SK-MEL-5 (cell line): ENCODE data around the gene VMP1. TPM values are rescaled to one million over a fixed set of nuclear protein-coding genes. Genes with fewer than 3 reads are reported as not detected.
"Not testable (repeated sequence)": the region's sequence is repeated elsewhere in the genome, so short reads cannot be mapped to it uniquely, and the experiment has no call there.

ENCODE experiments used
- DNase-seq: peaks from one replicate; pipeline ENCODE4 v3.0.0-alpha.2; 2016; ENCODE audit warnings: low read depth, low spot score
- in situ Hi-C: cut with HindIII; loops from 2 replicates; pipeline ENCODE4 v1.10.0; 2016; ENCODE audit warnings: low sequenced_read_pairs, high pct_unique_total_duplicates, low pct_unique_long_range_greater_than_20kb
- total RNA-seq: library from RNA; depleted of rRNA; stranded (reverse); fragments of >200 nt; shearing (Covaris generic); gene quantifications from 2 replicates; pipeline ENCODE4 v1.2.3, GENCODE V29; 2014

VMP1 gene
- total RNA-seq, 1 experiment from 2014 or later: 568 TPM

DNA sequence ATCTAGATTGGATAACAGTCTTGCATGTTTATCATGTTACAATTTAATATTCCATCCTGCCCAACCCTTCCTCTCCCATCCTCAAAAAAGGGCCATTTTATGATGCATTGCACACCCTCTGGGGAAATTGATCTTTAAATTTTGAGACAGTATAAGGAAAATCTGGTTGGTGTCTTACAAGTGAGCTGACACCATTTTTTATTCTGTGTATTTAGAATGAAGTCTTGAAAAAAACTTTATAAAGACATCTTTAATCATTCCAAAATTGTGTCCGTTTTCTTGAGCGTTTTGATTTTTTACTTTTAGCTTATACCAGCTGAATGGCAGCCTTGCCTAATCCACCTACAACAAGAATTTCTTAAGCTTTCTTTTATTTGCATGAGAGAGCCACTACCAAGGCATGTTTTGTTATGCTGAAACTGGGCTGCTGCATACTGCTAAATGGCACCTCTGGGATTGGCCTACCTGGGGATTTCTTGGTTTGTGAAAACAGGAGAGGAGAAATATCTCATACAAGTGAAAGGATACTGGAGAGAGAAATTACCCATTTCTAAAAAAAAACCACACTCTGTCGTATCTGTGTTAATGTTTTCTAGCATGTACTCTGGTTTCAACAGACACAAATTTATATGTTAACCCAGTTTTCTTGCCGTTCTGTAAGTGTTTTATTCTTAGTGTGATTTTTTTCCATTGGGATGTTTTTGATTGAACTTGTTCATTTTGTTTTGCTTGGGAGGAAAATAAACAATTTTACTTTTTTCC lies 133.1 kb downstream of the VMP1 start:
- peak; percentile 70 for DNase-seq
- in situ Hi-C loops: no loop called here

DNA sequence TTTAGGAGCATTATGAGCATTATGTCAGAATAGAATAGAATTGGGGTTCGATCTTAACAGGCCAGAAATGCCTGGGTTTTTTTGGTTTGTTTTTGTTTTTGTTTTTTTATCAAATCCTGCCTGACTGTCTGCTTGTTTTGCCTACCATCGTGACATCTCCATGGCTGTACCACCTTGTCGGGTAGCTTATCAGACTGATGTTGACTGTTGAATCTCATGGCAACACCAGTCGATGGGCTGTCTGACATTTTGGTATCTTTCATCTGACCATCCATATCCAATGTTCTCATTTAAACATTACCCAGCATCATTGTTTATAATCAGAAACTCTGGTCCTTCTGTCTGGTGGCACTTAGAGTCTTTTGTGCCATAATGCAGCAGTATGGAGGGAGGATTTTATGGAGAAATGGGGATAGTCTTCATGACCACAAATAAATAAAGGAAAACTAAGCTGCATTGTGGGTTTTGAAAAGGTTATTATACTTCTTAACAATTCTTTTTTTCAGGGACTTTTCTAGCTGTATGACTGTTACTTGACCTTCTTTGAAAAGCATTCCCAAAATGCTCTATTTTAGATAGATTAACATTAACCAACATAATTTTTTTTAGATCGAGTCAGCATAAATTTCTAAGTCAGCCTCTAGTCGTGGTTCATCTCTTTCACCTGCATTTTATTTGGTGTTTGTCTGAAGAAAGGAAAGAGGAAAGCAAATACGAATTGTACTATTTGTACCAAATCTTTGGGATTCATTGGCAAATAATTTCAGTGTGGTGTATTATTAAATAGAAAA lies 133.8 kb downstream of the VMP1 start:
- peak; percentile 74 for DNase-seq
- in situ Hi-C loops: not testable (repeated sequence)

- in situ Hi-C loops, DNase-seq: not testable (repeated sequence)
Observed at GRCh38 chr17:59841882-59842263, 134.4 kb downstream of the VMP1 start.

- in situ Hi-C loops: no loop called here
- peak; percentile 93 for DNase-seq
Observed at GRCh38 chr17:59842901-59843652, 135.6 kb downstream of the VMP1 start.

GRCh38 chr17:59844884-59845594 lies 137.6 kb downstream of the VMP1 start:
- DNase-seq: peak; percentile 55
- in situ Hi-C loops: no loop called here

DNA sequence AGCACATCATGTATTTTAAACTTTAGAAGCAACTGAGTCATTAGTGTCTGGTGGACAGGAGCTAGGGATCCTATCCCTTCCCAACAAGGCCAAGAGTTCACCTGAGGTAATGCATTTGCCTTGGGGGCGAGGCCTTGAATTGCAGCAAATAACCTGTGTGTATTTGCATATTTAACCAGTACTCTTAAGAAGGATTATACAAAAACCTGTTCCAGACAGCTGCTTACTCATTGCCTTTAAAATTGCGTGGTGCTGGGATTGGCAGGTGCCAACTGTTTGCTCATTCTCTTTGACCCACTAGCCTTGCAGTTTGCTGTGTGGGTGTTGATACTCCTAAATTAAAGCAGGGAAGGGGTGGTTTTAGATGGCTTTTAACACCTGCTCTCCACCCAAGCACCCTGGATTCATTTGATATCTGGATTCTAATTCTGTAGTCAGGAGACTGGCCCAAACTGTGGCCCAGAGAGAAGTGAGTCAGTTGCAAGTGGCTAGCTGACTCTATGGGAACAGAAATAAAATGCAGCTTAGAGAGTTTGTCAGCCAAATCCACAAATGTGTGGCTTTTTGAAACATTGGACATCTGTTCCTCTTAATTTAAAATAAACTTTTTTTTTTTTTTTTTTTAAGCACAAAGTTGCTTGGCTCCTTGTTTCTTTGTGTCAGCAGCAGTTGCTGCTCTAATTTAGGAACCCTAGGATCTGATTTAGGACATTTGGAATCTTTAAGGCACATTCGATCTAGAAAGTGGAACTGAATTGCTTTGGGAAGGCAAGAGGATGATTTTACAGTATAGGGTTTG lies 138.3 kb downstream of the VMP1 start:
- DNase-seq: peak; percentile 62
- in situ Hi-C loops: no loop called here

DNA sequence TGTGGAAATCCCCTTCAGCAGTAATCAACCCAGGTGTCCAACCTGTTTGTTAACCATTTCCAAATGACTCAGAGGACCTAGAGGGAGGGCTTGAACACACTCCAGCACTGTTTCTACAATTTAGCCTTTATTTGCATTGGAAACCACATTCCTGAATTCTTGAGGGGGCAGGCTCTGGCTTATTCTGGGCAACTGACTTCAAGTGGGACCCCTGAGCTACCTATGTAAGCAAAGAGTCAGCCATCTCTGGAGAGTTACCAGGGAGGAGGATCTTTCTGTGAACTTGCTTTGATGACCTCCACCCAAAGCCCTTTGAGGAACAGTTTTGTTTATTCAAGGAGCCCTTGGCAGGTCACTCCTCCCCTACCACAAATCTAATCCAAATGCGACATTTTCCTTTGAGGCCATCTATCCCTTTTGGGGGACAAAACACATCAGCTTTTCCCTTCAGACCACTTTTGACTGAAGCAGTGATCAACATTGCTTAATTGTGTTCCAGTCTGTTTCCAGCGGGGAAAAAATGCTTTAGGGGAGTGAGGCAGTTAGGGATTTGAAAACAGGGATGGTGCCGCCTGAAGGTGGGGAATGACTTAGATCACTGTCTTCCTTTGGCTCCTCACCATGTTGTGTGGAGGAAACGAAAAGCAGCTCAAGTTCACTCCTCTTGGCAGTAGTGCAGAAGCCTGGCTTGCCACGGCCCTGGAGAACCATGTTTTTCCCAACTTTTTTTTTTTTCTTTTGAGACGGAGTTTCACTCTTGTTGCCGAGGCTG lies 139.1 kb downstream of the VMP1 start:
- peak; percentile 48 for DNase-seq
- in situ Hi-C loops: no loop called here

- no peak for DNase-seq
- in situ Hi-C loops: no loop called here
Observed at GRCh38 chr17:59848385-59848668, 140.9 kb downstream of the VMP1 start.

DNA sequence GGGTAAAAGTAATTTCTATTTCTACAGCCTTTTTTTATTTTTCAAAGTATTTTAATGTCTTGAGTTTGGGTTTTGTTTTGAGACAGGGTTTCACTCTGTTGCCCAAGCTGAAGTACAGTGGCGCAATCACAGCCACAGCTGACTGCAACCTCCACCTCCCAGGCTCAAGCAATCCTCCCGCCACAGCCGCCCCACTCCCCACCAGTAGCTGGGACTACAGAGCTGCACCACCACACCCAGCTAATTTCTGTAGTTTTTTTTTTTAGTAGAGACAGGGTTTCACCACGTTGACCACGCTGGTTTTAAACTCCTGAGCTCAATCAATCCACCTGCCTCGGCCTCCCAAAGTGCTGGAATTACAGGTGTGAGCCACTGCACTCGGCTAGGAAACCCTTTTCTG lies 141.3 kb downstream of the VMP1 start:
- in situ Hi-C loops: no loop called here
- DNase-seq: no peak

GRCh38 chr17:59850311-59850710 lies 142.9 kb downstream of the VMP1 start:
- in situ Hi-C loops: not testable (repeated sequence)

DNA sequence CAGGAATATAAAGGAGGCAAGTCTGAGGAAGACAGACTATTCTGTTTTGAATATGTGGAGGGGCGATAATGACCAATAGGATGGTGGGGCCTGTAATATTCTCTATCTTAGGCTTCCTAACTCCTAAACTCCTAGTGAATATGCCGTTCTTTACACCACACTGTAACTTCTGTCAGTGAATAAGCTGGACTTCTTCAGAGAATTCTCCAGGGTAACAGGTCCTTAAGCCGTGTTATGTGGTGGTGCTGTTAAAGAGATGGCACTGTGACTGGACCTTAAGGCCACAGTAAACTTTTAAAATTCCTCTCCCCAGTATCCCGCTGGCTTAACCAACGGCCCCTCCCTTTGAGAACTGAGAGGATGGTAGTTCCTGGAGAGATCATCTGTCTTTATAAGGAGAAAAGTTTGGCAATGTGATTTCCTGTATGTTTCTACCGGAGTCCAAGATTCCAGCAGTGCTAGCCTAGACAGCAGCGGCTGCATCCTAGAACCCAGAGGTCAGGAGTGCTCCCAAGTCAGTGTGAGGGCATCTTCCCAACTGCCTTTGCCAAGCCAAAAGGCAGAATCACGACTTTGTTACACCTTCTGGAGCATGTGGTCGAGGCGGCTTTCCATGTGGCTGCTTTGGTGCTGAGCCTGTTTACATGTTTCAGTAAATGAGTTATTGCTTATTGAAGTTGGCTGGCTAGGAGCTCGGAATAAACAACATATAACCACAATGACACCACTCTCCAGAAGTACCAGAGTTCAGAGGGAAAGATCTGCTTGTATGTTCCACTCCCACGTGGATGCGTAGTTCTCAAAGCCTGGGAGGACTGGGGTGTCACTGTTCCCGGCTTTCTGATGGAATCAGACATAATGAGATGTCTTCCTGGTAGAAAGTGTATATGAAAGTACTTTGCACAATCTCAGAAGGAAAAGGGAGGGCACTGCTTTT lies 144.3 kb downstream of the VMP1 start:
- DNase-seq: no peak
- in situ Hi-C loops: no loop called here

More at GRCh38 chr17:59850311-59850710, 142.9 kb downstream of the VMP1 start:
- not testable (repeated sequence) for DNase-seq

- in situ Hi-C loops, DNase-seq: not testable (repeated sequence)
Observed at GRCh38 chr17:59852847-59853167, 145.4 kb downstream of the VMP1 start.

GRCh38 chr17:59853168-59853918 lies 145.9 kb downstream of the VMP1 start:
- in situ Hi-C loops: no loop called here
- peak; percentile 44 for DNase-seq

- DNase-seq: not testable (repeated sequence)
Observed at GRCh38 chr17:59853919-59854729, 146.7 kb downstream of the VMP1 start.

More at GRCh38 chr17:59853919-59854729, 146.7 kb downstream of the VMP1 start:
- in situ Hi-C loops: not testable (repeated sequence)
